GM12878 (cell line): Measurements from ENCODE around the gene SCARB1. TPM values are rescaled to one million over a fixed set of nuclear protein-coding genes. Genes with fewer than 3 reads are reported as not detected.

Experiments
- ASH2L ChIP-seq: fragments of 300-600, 200-600 bp; sonication (generic); IDR thresholded peaks from 2 replicates; pipeline ENCODE4 v1.6.1; 2017; ENCODE audit warnings: low read depth, mild to moderate bottlenecking, borderline replicate concordance
- BCLAF1 ChIP-seq: fragments of 450-650 bp; IDR thresholded peaks from 2 replicates; pipeline ENCODE4 v1.6.1; 2017; ENCODE audit warnings: antibody characterized with exemption, mild to moderate bottlenecking, moderate library complexity
- CHD1 ChIP-seq: IDR thresholded peaks from 2 replicates; pipeline ENCODE4 v1.6.1; 2012; ENCODE audit warnings: low read depth, low read length, improper control_type of control experiment
- ESRRA ChIP-seq: IDR thresholded peaks from 2 replicates; pipeline ENCODE4 v1.6.1; 2012; ENCODE audit warnings: mild to moderate bottlenecking, low read length, improper control_type of control experiment
- EZH2 ChIP-seq: IDR thresholded peaks from 2 replicates; pipeline ENCODE4 v1.6.1; 2012; ENCODE audit warnings: low read depth, mild to moderate bottlenecking, control low read depth, inconsistent platforms, low read length, borderline replicate concordance; ENCODE audit not compliant: control insufficient read depth
- FOXM1 ChIP-seq: IDR thresholded peaks from 2 replicates; pipeline ENCODE4 v1.6.1; 2012; ENCODE audit warnings: low read depth, mild to moderate bottlenecking, inconsistent platforms, low read length, moderate library complexity
- JUNB ChIP-seq: IDR thresholded peaks from 2 replicates; pipeline ENCODE4 v1.6.1; 2016; ENCODE audit warnings: antibody characterized with exemption, mild to moderate bottlenecking
- MYC ChIP-seq: IDR thresholded peaks from 2 replicates; pipeline ENCODE4 v1.6.1; 2011; ENCODE audit warnings: mild to moderate bottlenecking, low read length, moderate library complexity, inconsistent platforms; ENCODE audit not compliant: insufficient read depth, insufficient replicate concordance, insufficient read length, severe bottlenecking
- POLR2A ChIP-seq: IDR thresholded peaks from 2 replicates; pipeline ENCODE4 v1.6.1; 2011; ENCODE audit warnings: low read depth, mild to moderate bottlenecking, low read length
- TARDBP ChIP-seq: IDR thresholded peaks from 2 replicates; pipeline ENCODE4 v1.6.1; 2016; ENCODE audit warnings: borderline replicate concordance
- TCF12 ChIP-seq: IDR thresholded peaks from 2 replicates; pipeline ENCODE4 v1.6.1; 2011; ENCODE audit warnings: low read depth, mild to moderate bottlenecking, low read length
- YBX1 ChIP-seq: fragments of 450-650 bp; IDR thresholded peaks from 2 replicates; pipeline ENCODE4 v1.6.1; 2016; ENCODE audit warnings: antibody characterized with exemption
- YY1 ChIP-seq: IDR thresholded peaks from 2 replicates; pipeline ENCODE4 v1.6.1; 2011; ENCODE audit warnings: low read depth, mild to moderate bottlenecking, low read length
- ZNF622 ChIP-seq: fragments of 450-650 bp; IDR thresholded peaks from 2 replicates; pipeline ENCODE4 v1.6.1; 2017; ENCODE audit warnings: mild to moderate bottlenecking, inconsistent platforms
- polyA plus RNA-seq, 11 experiments: library from polyadenylated mRNA; depleted of rRNA in 4 of 11; unstranded in 6 of 11; stranded (reverse) in 5 of 11; fragments of >200 nt; fragmentation: Nextera tagmentation in 4 of 11; fragmentation: Illumina TruSeq in 1 of 11; extraction: Ambion mirVana in 4 of 11; extraction: Trizol in 1 of 11; gene quantifications; 1 replicate in 1 of 11; 2 replicates in 10 of 11; pipeline versions ENCODE4 v1.2.1 to v1.2.3, GENCODE V29; 2011 to 2016; ENCODE audit warnings: inconsistent platforms in 2 of 11, missing spikeins in 2 of 11, low read depth in 1 of 11
- total RNA-seq, 4 experiments: library from RNA; depleted of rRNA in 3 of 4; stranded (reverse); fragments of >200 nt in 3 of 4; fragmentation: Illumina TruSeq in 1 of 4; extraction: Trizol in 1 of 4; gene quantifications; 2 replicates each; pipeline versions ENCODE4 v1.2.1 to v1.2.3, GENCODE V29; 2013 to 2021
- TF ChIP-seq, protein P1 (sequence below): IDR thresholded peaks from 2 replicates; pipeline ENCODE4 v1.6.1; 2012; ENCODE audit warnings: low read depth, low read length, improper control_type of control experiment
- TF ChIP-seq, protein P2 (sequence below): IDR thresholded peaks from 2 replicates; pipeline ENCODE4 v1.6.1; 2011; ENCODE audit warnings: low read depth, low read length, improper control_type of control experiment, borderline replicate concordance
- TF ChIP-seq, protein P3 (sequence below): IDR thresholded peaks from 2 replicates; pipeline ENCODE4 v1.6.1; 2012; ENCODE audit warnings: low read depth, low read length, improper control_type of control experiment
- TF ChIP-seq, protein P4 (sequence below): IDR thresholded peaks from 2 replicates; pipeline ENCODE4 v1.6.1; 2011; ENCODE audit warnings: mild to moderate bottlenecking, low read depth, low read length, moderate library complexity; ENCODE audit not compliant: insufficient replicate concordance
- TF ChIP-seq, protein P5 (sequence below): fragments of 450-650 bp; conservative IDR thresholded peaks from 2 replicates; pipeline ENCODE4 v1.6.1; 2017; ENCODE audit warnings: mild to moderate bottlenecking, moderate library complexity

SCARB1 gene
- total and polyA plus RNA-seq, 10 of the 15 experiments (the other 5 are each of a cell fraction or from before 2014, with no cell fraction given) = 0.34 to 104 (median 63.1) TPM

- TF ChIP-seq, protein P1, sequence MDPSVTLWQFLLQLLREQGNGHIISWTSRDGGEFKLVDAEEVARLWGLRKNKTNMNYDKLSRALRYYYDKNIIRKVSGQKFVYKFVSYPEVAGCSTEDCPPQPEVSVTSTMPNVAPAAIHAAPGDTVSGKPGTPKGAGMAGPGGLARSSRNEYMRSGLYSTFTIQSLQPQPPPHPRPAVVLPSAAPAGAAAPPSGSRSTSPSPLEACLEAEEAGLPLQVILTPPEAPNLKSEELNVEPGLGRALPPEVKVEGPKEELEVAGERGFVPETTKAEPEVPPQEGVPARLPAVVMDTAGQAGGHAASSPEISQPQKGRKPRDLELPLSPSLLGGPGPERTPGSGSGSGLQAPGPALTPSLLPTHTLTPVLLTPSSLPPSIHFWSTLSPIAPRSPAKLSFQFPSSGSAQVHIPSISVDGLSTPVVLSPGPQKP = no peak
- TF ChIP-seq ESRRA (no peak), BCLAF1 (no peak), YBX1 (no peak), TARDBP (peak; percentile 46; the same call in 1 of the 2 replicates), JUNB (peak; percentile 66), ASH2L (no peak), CHD1 (no peak), YY1 (peak; percentile 65), POLR2A (no peak), MYC (no peak), FOXM1 (peak; percentile 59; the same call in 1 of the 2 replicates), TCF12 (peak; percentile 79), ZNF622 (no peak), EZH2 (no peak)
- TF ChIP-seq, protein P2, sequence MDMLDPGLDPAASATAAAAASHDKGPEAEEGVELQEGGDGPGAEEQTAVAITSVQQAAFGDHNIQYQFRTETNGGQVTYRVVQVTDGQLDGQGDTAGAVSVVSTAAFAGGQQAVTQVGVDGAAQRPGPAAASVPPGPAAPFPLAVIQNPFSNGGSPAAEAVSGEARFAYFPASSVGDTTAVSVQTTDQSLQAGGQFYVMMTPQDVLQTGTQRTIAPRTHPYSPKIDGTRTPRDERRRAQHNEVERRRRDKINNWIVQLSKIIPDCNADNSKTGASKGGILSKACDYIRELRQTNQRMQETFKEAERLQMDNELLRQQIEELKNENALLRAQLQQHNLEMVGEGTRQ = no peak; the same call in 1 of the 2 replicates
- TF ChIP-seq, protein P3, sequence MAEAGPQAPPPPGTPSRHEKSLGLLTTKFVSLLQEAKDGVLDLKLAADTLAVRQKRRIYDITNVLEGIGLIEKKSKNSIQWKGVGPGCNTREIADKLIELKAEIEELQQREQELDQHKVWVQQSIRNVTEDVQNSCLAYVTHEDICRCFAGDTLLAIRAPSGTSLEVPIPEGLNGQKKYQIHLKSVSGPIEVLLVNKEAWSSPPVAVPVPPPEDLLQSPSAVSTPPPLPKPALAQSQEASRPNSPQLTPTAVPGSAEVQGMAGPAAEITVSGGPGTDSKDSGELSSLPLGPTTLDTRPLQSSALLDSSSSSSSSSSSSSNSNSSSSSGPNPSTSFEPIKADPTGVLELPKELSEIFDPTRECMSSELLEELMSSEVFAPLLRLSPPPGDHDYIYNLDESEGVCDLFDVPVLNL = no peak
- TF ChIP-seq, protein P4, sequence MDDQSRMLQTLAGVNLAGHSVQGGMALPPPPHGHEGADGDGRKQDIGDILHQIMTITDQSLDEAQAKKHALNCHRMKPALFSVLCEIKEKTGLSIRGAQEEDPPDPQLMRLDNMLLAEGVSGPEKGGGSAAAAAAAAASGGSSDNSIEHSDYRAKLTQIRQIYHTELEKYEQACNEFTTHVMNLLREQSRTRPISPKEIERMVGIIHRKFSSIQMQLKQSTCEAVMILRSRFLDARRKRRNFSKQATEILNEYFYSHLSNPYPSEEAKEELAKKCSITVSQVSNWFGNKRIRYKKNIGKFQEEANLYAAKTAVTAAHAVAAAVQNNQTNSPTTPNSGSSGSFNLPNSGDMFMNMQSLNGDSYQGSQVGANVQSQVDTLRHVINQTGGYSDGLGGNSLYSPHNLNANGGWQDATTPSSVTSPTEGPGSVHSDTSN = no peak
- TF ChIP-seq, protein P5, sequence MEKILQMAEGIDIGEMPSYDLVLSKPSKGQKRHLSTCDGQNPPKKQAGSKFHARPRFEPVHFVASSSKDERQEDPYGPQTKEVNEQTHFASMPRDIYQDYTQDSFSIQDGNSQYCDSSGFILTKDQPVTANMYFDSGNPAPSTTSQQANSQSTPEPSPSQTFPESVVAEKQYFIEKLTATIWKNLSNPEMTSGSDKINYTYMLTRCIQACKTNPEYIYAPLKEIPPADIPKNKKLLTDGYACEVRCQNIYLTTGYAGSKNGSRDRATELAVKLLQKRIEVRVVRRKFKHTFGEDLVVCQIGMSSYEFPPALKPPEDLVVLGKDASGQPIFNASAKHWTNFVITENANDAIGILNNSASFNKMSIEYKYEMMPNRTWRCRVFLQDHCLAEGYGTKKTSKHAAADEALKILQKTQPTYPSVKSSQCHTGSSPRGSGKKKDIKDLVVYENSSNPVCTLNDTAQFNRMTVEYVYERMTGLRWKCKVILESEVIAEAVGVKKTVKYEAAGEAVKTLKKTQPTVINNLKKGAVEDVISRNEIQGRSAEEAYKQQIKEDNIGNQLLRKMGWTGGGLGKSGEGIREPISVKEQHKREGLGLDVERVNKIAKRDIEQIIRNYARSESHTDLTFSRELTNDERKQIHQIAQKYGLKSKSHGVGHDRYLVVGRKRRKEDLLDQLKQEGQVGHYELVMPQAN = 0 out of 2 replicates have a peak, but pooled peaks have one; percentile 31
Observed at GRCh38 chr12:124779161-124780141, 84.2 kb downstream of the SCARB1 start (continued).
